ENCODE results near the gene FUCA1. TPM values are rescaled to one million over a fixed set of nuclear protein-coding genes. Genes with fewer than 3 reads are reported as not detected.

FUCA1 gene
- 10 to 100 TPM; 20.3 to 44.4 (median 23.5) TPM for total RNA-seq

DNA sequence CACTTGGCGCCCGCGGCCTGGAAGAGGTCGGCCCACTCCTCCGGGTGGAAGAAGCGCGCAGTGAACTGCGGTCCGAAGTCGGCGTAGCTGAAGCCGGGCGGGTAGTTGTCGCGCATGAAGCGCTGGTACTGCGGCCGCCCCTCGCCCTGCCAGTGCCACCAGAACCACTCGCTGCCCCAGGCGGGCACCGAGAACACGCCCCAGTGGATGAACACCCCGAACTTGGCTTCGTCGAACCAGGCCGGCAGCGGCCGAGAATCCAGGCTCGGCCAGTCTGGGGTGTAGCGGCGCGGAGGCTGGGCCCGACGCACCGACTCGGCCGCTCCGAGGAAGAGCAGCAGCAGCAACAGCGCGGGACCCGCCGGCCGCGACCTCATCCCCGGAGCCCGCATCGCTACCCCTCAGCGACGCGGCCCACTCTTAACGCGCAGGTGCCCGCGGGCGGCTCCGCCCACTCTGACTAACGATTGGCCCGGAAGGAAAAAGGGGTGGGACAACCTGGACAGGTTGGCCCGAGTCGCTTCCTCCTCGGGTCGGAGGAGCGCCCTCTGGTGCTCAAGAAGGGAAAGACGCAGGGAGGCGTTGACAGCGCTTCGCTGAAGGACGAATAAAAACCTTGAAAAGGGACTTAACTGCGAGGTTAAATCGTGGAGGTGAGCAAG is at the start of gene FUCA1:
FUCA1 (minus strand) TSS at position 396 of the 662 bp plus-strand sequence; CDS start at position 392, 4 bp downstream.
- Histone ChIP-seq H3K9me3 (no peaks in the 10 kb centered on the region), H3K27me3 (no peaks in the 10 kb centered on the region), H3K4me1 (peaks cover 0 to 26% (median 9%) of the 10 kb centered on the region in 3 donors), H3K27ac (peak within 1 kb of the TSS; percentile 2 to 84 (median 84)), H3K4me3 (peak within 1 kb of the TSS; percentile 53 to 77), H3K36me3 (peaks cover 0 to 27% of the 10 kb centered on the region in 2 donors)
- peak; percentile 52 to 63 for TF ChIP-seq POLR2A (IDR thresholded peaks at IDR 0.05)
- peak; percentile 62 for TF ChIP-seq POLR2AphosphoS5 (IDR thresholded peaks at IDR 0.05)
- TF ChIP-seq EP300 (IDR thresholded peaks at IDR 0.05), result no peak
- TF ChIP-seq CTCF (IDR thresholded peaks at IDR 0.05), result peak; percentile 84 to 96 (median 94)
- peak; percentile 99 for ATAC-seq
- 0 to 2% methylated on average over 1 to 7 of the region's 71 CpGs for WGBS, 2 donors (ENCODE audit: low coverage in 1 of 2)

- 51 to 58% methylated on average over 8 of the region's 12 CpGs for WGBS, 2 donors (ENCODE audit: low coverage in 1 of 2)
- ATAC-seq, result peak; percentile 77
- TF ChIP-seq CTCF (IDR thresholded peaks at IDR 0.05) (peak in 3 of 4 experiments; percentile 40 to 69 (median 48)), POLR2A (IDR thresholded peaks at IDR 0.05) (no peak)
- H3K9me3 ChIP-seq, result no peaks in the 10 kb centered on the region
- peaks cover 3% of the 10 kb centered on the region for H3K27me3 ChIP-seq
- no peak overlapping the region for H3K4me3 ChIP-seq
- no peaks in the 10 kb centered on the region for H3K36me3 ChIP-seq
- H3K27ac ChIP-seq, result no peak overlapping the region
- peaks cover 0 to 26% (median 7%) of the 10 kb centered on the region in 3 donors for H3K4me1 ChIP-seq
Observed at GRCh38 chr1:23916209-23917131, 48.4 kb upstream of the FUCA1 start.

DNA sequence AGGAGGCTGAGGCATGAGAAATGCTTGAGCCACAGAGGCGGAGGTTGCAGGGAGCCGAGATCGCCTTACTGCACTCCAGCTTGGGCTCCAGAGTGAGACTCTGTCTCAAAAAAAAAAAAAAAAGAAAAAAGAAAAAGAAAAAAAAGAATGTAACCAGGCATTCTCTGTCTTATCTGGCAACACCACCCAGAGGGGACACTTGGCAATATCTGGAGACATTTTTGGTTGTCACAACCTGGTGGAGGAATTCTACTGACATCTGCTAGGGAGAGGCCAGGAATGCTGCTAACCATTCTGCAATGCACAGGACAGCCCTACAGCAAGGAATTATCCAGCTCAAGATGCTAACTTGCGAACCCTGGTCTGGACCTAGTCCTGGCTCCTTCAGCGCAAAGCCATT is 47.4 kb upstream of the FUCA1 start:
- no peak for TF ChIP-seq POLR2AphosphoS5 (IDR thresholded peaks at IDR 0.05)
- no peak for TF ChIP-seq EP300 (IDR thresholded peaks at IDR 0.05)
- no peak for TF ChIP-seq CTCF (IDR thresholded peaks at IDR 0.05)
- no peak for TF ChIP-seq POLR2A (IDR thresholded peaks at IDR 0.05)
- Histone ChIP-seq H3K36me3 (no peaks in the 10 kb centered on the region), H3K4me1 (peaks cover 0 to 16% (median 7%) of the 10 kb centered on the region in 3 donors), H3K9me3 (no peaks in the 10 kb centered on the region), H3K27me3 (peaks cover 12% of the 10 kb centered on the region), H3K4me3 (no peak overlapping the region), H3K27ac (no peak overlapping the region)
- 95 to 100% methylated on average over 1 to 5 of the region's 5 CpGs for WGBS, 2 donors (ENCODE audit: low coverage in 1 of 2)
- ATAC-seq, result no peak

DNA sequence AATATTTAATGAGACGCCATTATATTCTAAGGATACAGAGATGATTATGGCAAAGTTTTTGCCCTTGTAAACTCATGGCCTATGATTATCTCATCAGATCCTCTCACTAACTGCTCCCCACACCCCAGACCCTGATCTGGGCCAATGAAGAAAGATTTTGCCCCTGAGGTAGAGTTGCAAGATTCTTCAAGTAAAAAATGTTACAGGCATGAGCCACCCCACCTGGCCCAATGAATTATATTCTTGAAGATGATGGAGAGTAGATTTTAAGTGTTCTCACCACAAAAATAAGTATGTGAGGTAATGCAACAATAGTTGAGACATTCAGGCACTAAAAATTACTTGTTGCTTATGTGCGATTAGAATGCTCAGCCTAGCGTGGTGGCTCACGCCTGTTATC is 46.8 kb upstream of the FUCA1 start:
- H3K27me3 ChIP-seq, result peaks cover 12% of the 10 kb centered on the region
- H3K36me3 ChIP-seq, result no peaks in the 10 kb centered on the region
- H3K4me1 ChIP-seq, result peaks cover 0 to 11% (median 4%) of the 10 kb centered on the region in 3 donors
- WGBS, 2 donors (ENCODE audit: low coverage in 1 of 2), result 89 to 100% methylated on average over 2 to 4 of the region's 4 CpGs
- no peak overlapping the region for H3K4me3 ChIP-seq
- H3K27ac ChIP-seq, result no peak overlapping the region
- ATAC-seq, result no peak
- H3K9me3 ChIP-seq, result no peaks in the 10 kb centered on the region
- no peak for TF ChIP-seq POLR2AphosphoS5 (IDR thresholded peaks at IDR 0.05)
- no peak for TF ChIP-seq POLR2A (IDR thresholded peaks at IDR 0.05)
- no peak for TF ChIP-seq CTCF (IDR thresholded peaks at IDR 0.05)
- no peak for TF ChIP-seq EP300 (IDR thresholded peaks at IDR 0.05)

Data from gastroesophageal sphincter (tissue), 4 donors.